NCI-H2227 treated with DMSO at 0.1 percent for 48 hours (cell line): ENCODE measurements around the gene MYO15B.

Source experiments
- DNase-seq: peaks from one replicate; lab custom pipeline; 2025; lab: John Stamatoyannopoulos, UW

MYO15B gene

DNA sequence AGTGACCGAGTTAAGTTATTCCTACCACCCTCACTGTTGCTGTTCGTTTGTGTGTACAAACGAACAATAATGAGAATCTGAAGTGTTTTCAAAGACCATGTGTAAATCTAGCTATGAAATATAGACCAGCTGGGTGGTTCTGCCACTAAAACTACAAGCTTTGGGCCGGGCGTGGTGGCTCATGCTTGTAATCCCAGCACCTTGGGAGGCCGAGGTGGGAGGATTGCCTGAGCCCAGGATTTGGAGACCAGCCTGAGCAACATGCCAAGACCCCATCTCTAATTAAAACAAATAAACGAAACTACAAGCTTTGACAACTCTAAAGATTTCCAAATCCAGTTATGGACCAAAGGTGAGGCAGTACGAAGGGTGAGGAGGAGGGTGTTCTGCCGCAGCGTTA is 78.4 kb downstream of the MYO15B start:
- no peak for DNase-seq

DNA sequence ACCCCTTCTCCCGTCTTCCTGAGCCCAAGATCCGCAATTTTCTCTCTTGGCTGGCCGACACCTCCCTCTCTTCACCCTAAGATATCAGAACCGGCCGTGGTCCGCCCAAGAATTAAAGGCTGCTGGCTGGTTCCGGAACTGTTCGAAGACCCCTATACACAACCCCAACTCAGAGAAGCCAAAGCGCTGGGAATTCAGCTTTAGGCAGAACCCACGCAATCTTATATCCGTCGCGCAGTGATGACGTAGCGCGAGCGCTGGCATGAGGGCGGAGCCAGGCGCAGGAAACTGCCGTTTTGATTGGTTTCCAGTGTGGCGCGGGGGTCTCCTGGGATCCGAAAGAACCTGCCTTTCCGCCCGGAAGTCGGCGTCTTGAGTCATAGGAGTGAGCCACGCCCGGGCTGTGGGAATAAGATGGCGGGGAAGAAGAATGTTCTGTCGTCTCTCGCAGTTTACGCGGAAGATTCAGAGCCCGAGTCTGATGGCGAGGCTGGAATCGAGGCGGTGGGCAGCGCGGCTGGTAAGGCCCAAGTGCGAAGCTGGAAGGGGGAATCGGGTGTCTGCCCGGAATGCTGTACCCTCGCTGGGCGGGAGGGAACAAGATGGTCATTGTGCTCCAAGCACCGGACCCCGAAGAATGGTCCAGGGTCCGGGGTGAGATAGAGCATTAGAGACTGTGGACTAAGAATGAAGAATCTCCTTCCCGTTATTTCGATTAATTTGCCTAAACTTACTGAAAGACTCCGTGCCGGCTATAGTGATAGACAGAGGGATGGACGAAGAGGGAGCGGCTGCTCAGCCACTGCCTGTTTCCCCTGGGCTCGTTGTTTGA is 79.6 kb downstream of the MYO15B start, which contains the start of the genes RECQL5 and SAP30BP:
Gene RECQL5, minus strand, starts transcription at position 196 of the 832 bp plus-strand sequence. CDS start 597 bp downstream, outside the sequence.
Gene SAP30BP, plus strand, starts transcription at position 380 of the 832 bp plus-strand sequence. Its CDS starts 35 bp downstream, at position 415.
- peak; percentile 98 for DNase-seq

DNA sequence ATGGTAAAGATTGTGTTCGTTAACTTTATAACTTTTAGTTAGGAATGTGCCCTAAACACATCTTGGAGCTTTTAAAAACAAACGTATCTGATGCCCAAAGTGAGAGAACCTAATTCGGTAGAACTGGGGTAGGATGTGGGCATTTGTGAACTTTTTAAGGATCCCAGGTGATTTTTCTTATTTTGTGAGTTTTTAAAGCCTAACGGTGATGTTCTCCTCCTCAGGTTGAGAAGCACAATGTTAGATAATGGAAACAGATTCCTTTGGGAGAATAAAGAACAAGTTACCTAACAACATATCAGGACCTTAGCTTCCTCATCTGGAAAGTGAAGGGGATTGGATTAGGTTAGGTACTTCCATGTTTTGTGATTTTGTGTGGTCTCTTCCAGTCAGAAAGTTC is 80.2 kb downstream of the MYO15B start:
- DNase-seq = no peak

DNA sequence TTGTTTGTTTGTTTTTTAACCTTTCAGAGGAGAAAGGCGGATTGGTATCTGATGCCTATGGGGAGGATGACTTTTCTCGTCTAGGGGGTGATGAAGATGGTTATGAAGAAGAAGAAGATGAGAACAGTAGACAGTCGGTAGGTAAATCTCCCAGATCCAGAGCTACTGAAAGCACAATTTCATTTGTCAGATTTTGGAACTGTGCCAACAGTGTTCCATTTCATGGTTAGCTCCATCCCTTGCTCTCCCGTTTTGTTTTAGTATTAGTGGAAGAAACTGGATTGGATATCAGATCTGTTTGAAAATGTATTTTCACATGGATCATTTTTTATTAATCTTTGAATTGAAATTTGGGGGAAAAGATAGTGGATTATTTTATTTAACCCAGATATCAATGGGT is 80.9 kb downstream of the MYO15B start:
- no peak for DNase-seq

DNA sequence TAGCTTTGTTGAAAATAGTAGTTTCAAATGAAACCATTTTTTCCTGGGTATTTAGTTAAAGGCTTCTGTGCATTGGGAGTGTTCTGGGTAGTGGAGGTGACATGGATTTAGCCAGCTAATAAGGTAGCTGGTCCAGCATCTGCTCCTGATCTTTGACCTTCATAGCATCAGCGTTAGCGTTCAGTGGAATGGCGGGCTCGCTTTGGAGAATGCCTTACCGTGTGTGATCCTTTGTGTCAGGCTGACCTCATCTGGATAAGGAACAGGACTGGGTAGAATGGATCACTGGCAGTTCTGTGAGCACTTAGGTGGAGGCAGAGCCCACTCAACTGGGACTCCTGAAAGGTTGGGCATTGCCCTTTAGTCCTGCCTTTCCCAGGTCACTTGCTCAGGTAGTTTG is 83.3 kb downstream of the MYO15B start:
- DNase-seq = no peak

DNA sequence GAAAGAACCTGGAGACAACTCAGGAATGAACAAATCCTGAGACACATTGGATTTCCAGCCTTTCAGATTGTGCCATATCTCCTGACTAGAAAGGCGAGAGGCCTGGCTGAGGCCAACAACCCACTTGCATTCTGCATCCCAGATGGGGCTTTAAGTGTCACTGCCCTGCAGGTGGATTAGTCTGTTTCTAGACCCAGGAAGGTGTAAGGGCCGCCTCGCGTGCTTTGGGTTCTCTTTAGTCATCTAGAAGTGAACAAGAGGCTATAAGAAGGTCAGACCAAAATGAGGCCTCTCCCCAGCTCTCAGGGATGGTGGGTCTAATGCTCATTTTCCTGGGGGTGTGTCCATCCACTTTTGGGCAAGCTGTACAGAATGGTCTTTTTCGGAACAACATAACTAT is 84.4 kb downstream of the MYO15B start:
- DNase-seq = no peak

DNA sequence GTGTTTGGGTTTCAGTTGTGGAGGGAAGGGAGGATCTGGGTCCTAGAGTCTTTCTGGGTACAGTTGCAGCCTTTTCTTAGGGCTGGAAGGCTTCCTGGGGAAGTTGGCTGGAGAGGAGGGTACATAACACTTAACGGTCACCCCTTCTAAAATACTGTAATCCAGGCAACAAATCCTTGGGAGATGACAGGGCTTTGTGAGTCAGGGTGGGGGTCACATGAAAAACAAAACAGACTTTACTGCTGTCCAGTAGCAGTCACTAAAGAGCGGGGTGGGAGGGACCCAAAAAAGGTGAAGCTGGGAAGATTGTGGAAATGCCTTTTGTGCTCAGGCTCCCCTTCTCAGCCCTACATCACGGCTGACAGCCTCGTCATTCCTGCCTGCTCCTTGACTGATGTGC is 85.9 kb downstream of the MYO15B start:
- DNase-seq = no peak
